Measurements from ENCODE around the gene RAB32. TPM values are rescaled to one million over a fixed set of nuclear protein-coding genes. Genes with fewer than 3 reads are reported as not detected.

Gene RAB32
- polyA plus RNA-seq, 4 donors = 15.2 to 39.9 (median 18.3) TPM

DNA sequence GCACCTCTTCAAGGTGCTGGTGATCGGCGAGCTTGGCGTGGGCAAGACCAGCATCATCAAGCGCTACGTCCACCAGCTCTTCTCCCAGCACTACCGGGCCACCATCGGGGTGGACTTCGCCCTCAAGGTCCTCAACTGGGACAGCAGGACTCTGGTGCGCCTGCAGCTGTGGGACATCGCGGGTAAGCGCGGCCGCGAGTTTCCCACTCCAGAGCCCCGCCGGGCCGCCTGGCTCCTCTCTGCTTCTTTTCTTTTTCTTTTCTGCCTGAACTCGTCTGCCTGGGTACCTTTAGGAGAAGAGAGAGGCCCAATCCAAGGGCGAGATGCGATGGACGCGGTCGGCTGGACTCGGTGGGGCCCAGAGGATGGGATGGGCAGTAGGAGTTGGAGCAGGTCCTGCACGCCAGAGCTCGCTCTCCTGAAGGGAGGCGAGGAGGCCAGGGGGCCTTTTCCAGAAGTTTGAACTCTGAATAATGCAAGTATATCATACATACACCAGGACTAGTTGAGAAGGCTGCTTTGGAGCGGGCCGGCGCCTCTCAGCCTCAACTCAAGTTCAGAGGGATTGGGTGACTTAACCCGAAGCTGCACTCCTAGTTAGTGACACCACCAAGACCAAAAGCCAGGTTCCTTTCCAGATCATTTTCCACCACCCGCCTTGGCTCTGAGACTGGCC, 445 bp downstream of the RAB32 start:
- H3K36me3 ChIP-seq (ENCODE audit: control insufficient read depth in 3 of 3, insufficient read depth in 2 of 3, low read depth in 1 of 3, low read length in 3 of 3) = no peaks in the 10 kb centered on the region
- H3K4me1 ChIP-seq (ENCODE audit: control insufficient read depth in 3 of 3, insufficient read depth in 2 of 3, low read depth in 1 of 3, low read length in 2 of 3) = peaks cover 0 to 8% (median 5%) of the 10 kb centered on the region in 3 donors
- H3K27ac ChIP-seq (ENCODE audit: low read depth in 1 of 3, low read length in 2 of 3) = peak overlapping the region; percentile 85 to 97 (median 96)
- FAIRE-seq = no peak
- peak overlapping the region; percentile 62 to 78 (median 68) for H3K4me3 ChIP-seq (ENCODE audit: low read depth in 1 of 3, low read length in 3 of 3)
- no peaks in the 10 kb centered on the region for H3K9me3 ChIP-seq (ENCODE audit: control insufficient read depth in 2 of 2, insufficient read depth in 1 of 2, low read depth in 1 of 2, low read length in 1 of 2)
- H3K27me3 ChIP-seq (ENCODE audit: control insufficient read depth in 3 of 3, insufficient read depth in 3 of 3, low read length in 3 of 3) = no peaks in the 10 kb centered on the region
- WGBS, 3 donors = 8 to 28% (median 21%) methylated on average over 24 to 33 of the region's 33 CpGs
- peak; percentile 64 to 86 for DNase-seq

DNA sequence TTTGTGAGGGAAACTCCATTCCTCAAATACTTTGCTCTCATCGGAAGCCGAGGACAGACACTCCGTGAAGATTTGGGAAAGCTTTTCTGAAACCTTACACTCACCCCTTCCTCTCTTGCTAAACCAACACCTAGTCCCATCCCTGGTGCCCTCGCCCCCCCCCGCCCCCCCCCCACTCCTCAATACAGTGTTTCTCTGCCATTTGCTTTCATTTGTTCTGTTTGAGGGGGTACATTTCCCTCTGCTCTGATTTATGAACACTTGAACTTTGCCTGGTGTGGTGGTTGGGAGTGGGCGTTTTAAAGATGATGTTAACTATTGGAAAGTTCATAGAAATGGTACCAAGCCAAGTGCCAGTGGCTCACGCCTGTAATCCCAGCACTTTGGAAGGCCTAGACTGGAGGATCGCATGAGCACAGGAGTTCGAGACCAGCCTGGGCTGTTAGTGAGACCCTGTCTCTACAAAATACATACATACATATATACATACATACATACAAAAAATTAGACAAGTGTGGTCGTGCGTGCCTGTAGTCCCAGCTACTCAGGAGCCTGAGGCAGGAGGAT, 1.1 kb downstream of the RAB32 start:
- no peaks in the 10 kb centered on the region for H3K9me3 ChIP-seq (ENCODE audit: control insufficient read depth in 2 of 2, insufficient read depth in 1 of 2, low read depth in 1 of 2, low read length in 1 of 2)
- peak in 1 of 2 donors; percentile 15 for DNase-seq
- H3K4me3 ChIP-seq (ENCODE audit: low read depth in 1 of 3, low read length in 3 of 3) = peak overlapping the region; percentile 62 to 78 (median 68)
- H3K27ac ChIP-seq (ENCODE audit: low read depth in 1 of 3, low read length in 2 of 3) = peak overlapping the region; percentile 85 to 97 (median 96)
- WGBS, 3 donors = 46 to 86% (median 80%) methylated on average over 9 to 10 of the region's 11 CpGs
- FAIRE-seq = no peak
- H3K36me3 ChIP-seq (ENCODE audit: control insufficient read depth in 3 of 3, insufficient read depth in 2 of 3, low read depth in 1 of 3, low read length in 3 of 3) = no peaks in the 10 kb centered on the region
- peaks cover 0 to 8% (median 8%) of the 10 kb centered on the region in 3 donors for H3K4me1 ChIP-seq (ENCODE audit: control insufficient read depth in 3 of 3, insufficient read depth in 2 of 3, low read depth in 1 of 3, low read length in 2 of 3)
- no peaks in the 10 kb centered on the region for H3K27me3 ChIP-seq (ENCODE audit: control insufficient read depth in 3 of 3, insufficient read depth in 3 of 3, low read length in 3 of 3)

DNA sequence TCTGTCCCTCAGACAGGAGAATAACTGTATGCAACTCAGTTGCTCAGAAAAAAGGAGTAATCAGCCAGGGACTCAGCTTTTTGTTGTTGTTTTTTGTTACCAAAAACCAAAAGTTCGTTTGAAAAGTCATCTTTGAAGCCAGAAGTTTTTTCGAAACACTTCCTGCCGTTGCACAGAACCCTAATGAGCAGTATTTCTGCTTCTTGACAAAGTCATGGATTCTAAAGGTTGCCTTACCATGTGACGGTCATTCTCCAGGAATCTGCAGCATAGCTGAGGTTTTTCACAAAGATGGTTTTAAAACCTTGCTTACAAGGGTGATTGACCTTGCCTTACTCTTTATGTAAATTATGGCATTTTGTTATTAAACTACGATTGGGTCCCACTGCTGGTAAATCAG, 1.9 kb downstream of the RAB32 start:
- H3K27ac ChIP-seq (ENCODE audit: low read depth in 1 of 3, low read length in 2 of 3) = peak overlapping the region in 1 of 3 donors; percentile 96
- peak overlapping the region in 1 of 3 donors; percentile 78 for H3K4me3 ChIP-seq (ENCODE audit: low read depth in 1 of 3, low read length in 3 of 3)
- no peak for FAIRE-seq
- H3K4me1 ChIP-seq (ENCODE audit: control insufficient read depth in 3 of 3, insufficient read depth in 2 of 3, low read depth in 1 of 3, low read length in 2 of 3) = peaks cover 0 to 8% (median 8%) of the 10 kb centered on the region in 3 donors
- peak in 1 of 2 donors; percentile 47 for DNase-seq
- H3K36me3 ChIP-seq (ENCODE audit: control insufficient read depth in 3 of 3, insufficient read depth in 2 of 3, low read depth in 1 of 3, low read length in 3 of 3) = no peaks in the 10 kb centered on the region
- H3K27me3 ChIP-seq (ENCODE audit: control insufficient read depth in 3 of 3, insufficient read depth in 3 of 3, low read length in 3 of 3) = no peaks in the 10 kb centered on the region
- no peaks in the 10 kb centered on the region for H3K9me3 ChIP-seq (ENCODE audit: control insufficient read depth in 2 of 2, insufficient read depth in 1 of 2, low read depth in 1 of 2, low read length in 1 of 2)
- whole genome bisulfite sequencing, 3 donors = 34 to 57% (median 56%) methylated on average over 5 of the region's 5 CpGs

DNA sequence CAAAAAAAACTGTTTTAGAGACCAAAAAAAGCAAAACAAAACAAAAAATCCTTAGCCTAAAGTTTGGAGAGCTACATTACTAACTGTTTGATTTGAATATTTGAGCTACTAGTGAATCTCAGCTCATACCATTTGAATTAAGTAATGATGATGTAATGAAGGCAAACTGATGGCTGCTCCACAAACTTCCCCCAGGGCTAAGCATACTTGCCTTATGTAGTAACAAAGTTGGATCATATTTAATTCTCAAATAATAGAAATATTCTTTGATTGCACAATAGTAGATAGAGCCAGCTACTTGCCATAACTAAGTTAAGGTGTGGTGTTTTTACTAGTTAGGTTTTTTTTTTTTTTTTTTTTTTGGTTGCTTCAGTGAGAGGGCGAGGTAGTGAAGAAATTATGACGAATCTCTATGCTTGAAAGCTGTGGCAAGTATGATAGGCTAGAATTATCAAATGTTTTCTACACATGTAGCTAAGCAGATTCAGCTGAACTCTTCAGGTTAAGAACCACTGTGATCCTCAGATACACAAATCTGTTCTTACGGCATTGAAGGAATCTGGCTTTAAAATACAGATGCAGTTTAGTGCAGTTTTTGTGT, 2.9 kb downstream of the RAB32 start:
- Histone ChIP-seq H3K4me1 (ENCODE audit: control insufficient read depth in 3 of 3, insufficient read depth in 2 of 3, low read depth in 1 of 3, low read length in 2 of 3) (peaks cover 0 to 8% (median 8%) of the 10 kb centered on the region in 3 donors), H3K36me3 (ENCODE audit: control insufficient read depth in 3 of 3, insufficient read depth in 2 of 3, low read depth in 1 of 3, low read length in 3 of 3) (peaks cover 0 to 3% (median 0%) of the 10 kb centered on the region in 3 donors), H3K4me3 (ENCODE audit: low read depth in 1 of 3, low read length in 3 of 3) (no peak overlapping the region), H3K9me3 (ENCODE audit: control insufficient read depth in 2 of 2, insufficient read depth in 1 of 2, low read depth in 1 of 2, low read length in 1 of 2) (no peaks in the 10 kb centered on the region), H3K27me3 (ENCODE audit: control insufficient read depth in 3 of 3, insufficient read depth in 3 of 3, low read length in 3 of 3) (no peaks in the 10 kb centered on the region), H3K27ac (ENCODE audit: low read depth in 1 of 3, low read length in 2 of 3) (peak overlapping the region in 1 of 3 donors; percentile 96)
- DNase-seq (peak in 1 of 2 donors; percentile 11), FAIRE-seq (no peak)
- WGBS, 3 donors = 51 to 60% (median 56%) methylated on average over 3 of the region's 3 CpGs

DNA sequence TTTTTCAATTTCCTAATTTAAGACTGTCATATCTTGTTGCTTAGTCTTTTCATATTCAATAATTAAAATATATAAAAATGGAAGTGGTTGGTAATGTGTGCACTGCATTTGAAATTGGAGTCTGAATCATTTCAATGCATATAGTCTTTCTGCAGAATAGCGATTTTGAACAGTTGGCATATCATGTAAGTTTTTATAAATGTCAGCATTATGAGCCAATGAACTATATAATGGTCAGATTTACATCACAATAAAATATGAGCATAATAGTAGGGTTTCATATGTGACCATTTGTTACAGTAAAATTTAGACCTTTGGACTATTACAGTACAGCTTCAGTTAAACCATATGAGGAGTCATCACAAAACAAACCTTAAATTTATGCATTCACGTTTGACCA, 4.3 kb downstream of the RAB32 start:
- FAIRE-seq = no peak
- no peak overlapping the region for H3K27ac ChIP-seq (ENCODE audit: low read depth in 1 of 3, low read length in 2 of 3)
- H3K4me1 ChIP-seq (ENCODE audit: control insufficient read depth in 3 of 3, insufficient read depth in 2 of 3, low read depth in 1 of 3, low read length in 2 of 3) = peaks cover 0 to 8% (median 8%) of the 10 kb centered on the region in 3 donors
- no peaks in the 10 kb centered on the region for H3K9me3 ChIP-seq (ENCODE audit: control insufficient read depth in 2 of 2, insufficient read depth in 1 of 2, low read depth in 1 of 2, low read length in 1 of 2)
- no peaks in the 10 kb centered on the region for H3K27me3 ChIP-seq (ENCODE audit: control insufficient read depth in 3 of 3, insufficient read depth in 3 of 3, low read length in 3 of 3)
- H3K36me3 ChIP-seq (ENCODE audit: control insufficient read depth in 3 of 3, insufficient read depth in 2 of 3, low read depth in 1 of 3, low read length in 3 of 3) = peaks cover 0 to 3% (median 0%) of the 10 kb centered on the region in 3 donors
- H3K4me3 ChIP-seq (ENCODE audit: low read depth in 1 of 3, low read length in 3 of 3) = no peak overlapping the region
- WGBS, 3 donors = 63 to 74% (median 63%) methylated on average over 2 of the region's 2 CpGs
- no peak for DNase-seq

DNA sequence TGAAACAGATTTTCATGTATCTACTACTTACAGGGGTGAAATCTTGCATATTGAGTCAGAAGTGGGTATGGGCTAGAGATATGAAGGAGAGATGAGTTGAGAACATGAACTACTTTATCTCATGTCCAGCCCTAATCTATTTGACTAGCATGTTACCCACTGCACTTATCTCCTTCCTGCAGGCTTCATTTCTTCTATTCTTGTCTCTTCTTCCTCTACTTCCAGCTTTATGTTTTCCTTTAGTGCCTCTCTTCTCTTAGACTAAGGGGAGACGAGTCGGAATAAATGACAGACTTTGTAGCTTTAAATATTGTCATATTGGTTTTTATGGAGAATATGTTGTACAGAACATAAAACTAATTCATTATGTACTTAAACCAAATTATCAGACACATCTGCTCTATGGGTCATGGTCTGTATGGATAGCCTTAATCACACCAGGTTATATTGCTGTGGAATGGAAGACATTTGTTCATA, 5.3 kb downstream of the RAB32 start:
- FAIRE-seq = no peak
- H3K36me3 ChIP-seq (ENCODE audit: control insufficient read depth in 3 of 3, insufficient read depth in 2 of 3, low read depth in 1 of 3, low read length in 3 of 3) = peaks cover 0 to 3% (median 0%) of the 10 kb centered on the region in 3 donors
- H3K4me1 ChIP-seq (ENCODE audit: control insufficient read depth in 3 of 3, insufficient read depth in 2 of 3, low read depth in 1 of 3, low read length in 2 of 3) = peaks cover 0 to 8% (median 8%) of the 10 kb centered on the region in 3 donors
- no peak overlapping the region for H3K4me3 ChIP-seq (ENCODE audit: low read depth in 1 of 3, low read length in 3 of 3)
- DNase-seq = no peak
- H3K27me3 ChIP-seq (ENCODE audit: control insufficient read depth in 3 of 3, insufficient read depth in 3 of 3, low read length in 3 of 3) = no peaks in the 10 kb centered on the region
- WGBS, 3 donors = 91 to 95% (median 91%) methylated on average over 2 of the region's 2 CpGs
- H3K27ac ChIP-seq (ENCODE audit: low read depth in 1 of 3, low read length in 2 of 3) = no peak overlapping the region
- no peaks in the 10 kb centered on the region for H3K9me3 ChIP-seq (ENCODE audit: control insufficient read depth in 2 of 2, insufficient read depth in 1 of 2, low read depth in 1 of 2, low read length in 1 of 2)

DNA sequence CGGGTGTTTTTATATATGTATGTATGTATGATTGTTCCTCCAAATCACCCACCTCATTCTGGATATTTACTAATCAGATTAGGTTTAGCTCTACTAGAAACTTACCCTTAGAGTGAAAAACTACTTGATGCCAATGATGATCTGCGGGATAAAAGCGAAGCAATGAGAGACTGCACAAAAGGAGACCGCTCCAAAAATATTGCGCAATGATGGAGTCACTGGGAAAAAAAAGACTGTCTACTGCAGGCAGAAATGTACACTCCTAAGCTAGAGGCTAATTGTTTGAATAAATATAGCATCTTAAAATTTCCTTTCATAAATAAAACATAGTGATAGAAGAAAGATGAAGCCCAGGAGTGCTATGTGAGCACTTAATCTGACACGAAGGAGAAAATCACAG, 7.3 kb downstream of the RAB32 start:
- no peak for FAIRE-seq
- Histone ChIP-seq H3K4me3 (ENCODE audit: low read depth in 1 of 3, low read length in 3 of 3) (no peak overlapping the region), H3K4me1 (ENCODE audit: control insufficient read depth in 3 of 3, insufficient read depth in 2 of 3, low read depth in 1 of 3, low read length in 2 of 3) (peaks cover 0 to 2% (median 0%) of the 10 kb centered on the region in 3 donors), H3K9me3 (ENCODE audit: control insufficient read depth in 2 of 2, insufficient read depth in 1 of 2, low read depth in 1 of 2, low read length in 1 of 2) (no peaks in the 10 kb centered on the region), H3K27me3 (ENCODE audit: control insufficient read depth in 3 of 3, insufficient read depth in 3 of 3, low read length in 3 of 3) (no peaks in the 10 kb centered on the region), H3K27ac (ENCODE audit: low read depth in 1 of 3, low read length in 2 of 3) (no peak overlapping the region), H3K36me3 (ENCODE audit: control insufficient read depth in 3 of 3, insufficient read depth in 2 of 3, low read depth in 1 of 3, low read length in 3 of 3) (peaks cover 0 to 5% (median 0%) of the 10 kb centered on the region in 3 donors)
- no peak for DNase-seq
- WGBS, 3 donors = 85 to 93% (median 88%) methylated on average over 6 of the region's 6 CpGs

DNA sequence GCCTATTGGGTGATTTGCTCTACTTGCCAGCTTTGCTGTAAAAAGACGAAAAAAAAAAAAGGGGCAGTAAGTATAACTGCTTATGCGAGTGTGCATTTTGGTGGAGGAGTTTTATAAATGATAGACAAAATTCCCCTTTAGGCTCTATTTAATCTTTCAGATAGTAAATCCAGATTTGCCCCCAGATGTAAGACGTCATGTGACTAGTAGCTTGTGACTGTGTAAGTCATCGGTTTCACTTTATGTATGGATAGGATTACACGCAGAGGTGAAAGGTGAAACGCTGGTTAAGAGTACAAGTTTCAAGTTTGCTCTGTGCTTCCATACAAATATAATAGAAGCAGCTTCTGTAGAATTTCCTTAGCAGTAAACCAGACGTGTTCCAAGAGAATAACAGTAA, 7.9 kb downstream of the RAB32 start:
- no peak for FAIRE-seq
- Histone ChIP-seq H3K4me1 (ENCODE audit: control insufficient read depth in 3 of 3, insufficient read depth in 2 of 3, low read depth in 1 of 3, low read length in 2 of 3) (peaks cover 0 to 2% (median 0%) of the 10 kb centered on the region in 3 donors), H3K27me3 (ENCODE audit: control insufficient read depth in 3 of 3, insufficient read depth in 3 of 3, low read length in 3 of 3) (no peaks in the 10 kb centered on the region), H3K36me3 (ENCODE audit: control insufficient read depth in 3 of 3, insufficient read depth in 2 of 3, low read depth in 1 of 3, low read length in 3 of 3) (peaks cover 0 to 5% (median 0%) of the 10 kb centered on the region in 3 donors), H3K27ac (ENCODE audit: low read depth in 1 of 3, low read length in 2 of 3) (no peak overlapping the region), H3K4me3 (ENCODE audit: low read depth in 1 of 3, low read length in 3 of 3) (no peak overlapping the region), H3K9me3 (ENCODE audit: control insufficient read depth in 2 of 2, insufficient read depth in 1 of 2, low read depth in 1 of 2, low read length in 1 of 2) (no peaks in the 10 kb centered on the region)
- peak in 1 of 2 donors; percentile 4 for DNase-seq
- 80 to 84% (median 83%) methylated on average over 7 of the region's 7 CpGs for WGBS, 3 donors

Data from small intestine (tissue), 7 donors.